ENCODE measurements around the gene TXNDC11.
A peak's percentile ranks its signal among the peaks of the same experiment; 100 is the strongest.

The TXNDC11 gene

GRCh38 chr16:11673091-11674000, 69.3 kb downstream of the TXNDC11 start:
- DNase-seq, result no peak

- DNase-seq, result peak; percentile 51
Measured at GRCh38 chr16:11672206-11673090, 70.2 kb downstream of the TXNDC11 start.

- DNase-seq, result no peak
Measured at GRCh38 chr16:11671676-11672075, 71.0 kb downstream of the TXNDC11 start.

GRCh38 chr16:11671271-11671670, 71.4 kb downstream of the TXNDC11 start:
- no peak for DNase-seq

GRCh38 chr16:11670171-11671131, 72.2 kb downstream of the TXNDC11 start:
- no peak for DNase-seq

GRCh38 chr16:11669380-11670146, 73.1 kb downstream of the TXNDC11 start:
- no peak for DNase-seq

- peak; percentile 55 for DNase-seq
Measured at GRCh38 chr16:11668623-11669379, 73.9 kb downstream of the TXNDC11 start.

GRCh38 chr16:11667824-11668622, 74.6 kb downstream of the TXNDC11 start, which contains the start of gene SNN:
Gene SNN (plus strand): TSS chr16:11668455. CDS start chr16:11676060, 7,605 bp downstream.
- DNase-seq, result peak; percentile 96

GRCh38 chr16:11667221-11667823, 75.3 kb downstream of the TXNDC11 start:
- no peak for DNase-seq

- DNase-seq, result peak; percentile 49
Measured at GRCh38 chr16:11666103-11667055, 76.3 kb downstream of the TXNDC11 start.

GRCh38 chr16:11665071-11665491, 77.6 kb downstream of the TXNDC11 start:
- DNase-seq, result no peak

- DNase-seq, result no peak
Measured at GRCh38 chr16:11662582-11662981, 80.1 kb downstream of the TXNDC11 start.

- no peak for DNase-seq
Measured at GRCh38 chr16:11660565-11660964, 82.1 kb downstream of the TXNDC11 start.

GRCh38 chr16:11658896-11659708, 83.6 kb downstream of the TXNDC11 start:
- DNase-seq, result no peak

- no peak for DNase-seq
Measured at GRCh38 chr16:11657556-11657955, 85.1 kb downstream of the TXNDC11 start.

- no peak for DNase-seq
Measured at GRCh38 chr16:11655655-11656054, 87.0 kb downstream of the TXNDC11 start.

- DNase-seq, result no peak
Measured at GRCh38 chr16:11651796-11652195, 90.9 kb downstream of the TXNDC11 start.

All from RPMI8226 (cell line).